CD14-positive monocyte (primary cell): ENCODE measurements around the gene DTWD2. TPM values are rescaled to one million over a fixed set of nuclear protein-coding genes. Genes with fewer than 3 reads are reported as not detected.
"Not testable (repeated sequence)": the region's sequence is repeated elsewhere in the genome, so short reads cannot be mapped to it uniquely, and the experiment has no call there.

Source experiments
- DNase-seq, 3 donors: peaks; one replicate each; pipeline ENCODE4 v3.0.0-alpha.2; 2011 to 2022
- H2AFZ ChIP-seq: 2 replicates; pipeline ENCODE4 v1.6.0; 2012; ENCODE audit warnings: mild to moderate bottlenecking, low read depth, low read length, inconsistent platforms; ENCODE audit not compliant: insufficient read depth, poor library complexity, severe bottlenecking
- H3K27ac ChIP-seq, 2 donors: 1 replicate in 1 of 2; 2 replicates in 1 of 2; pipeline ENCODE4 v1.5.1; 2012 to 2013; ENCODE audit warnings: low read length in 2 of 2, control low read depth in 1 of 2, inconsistent platforms in 1 of 2, low read depth in 1 of 2, mild to moderate bottlenecking in 1 of 2
- H3K27me3 ChIP-seq, 2 donors: one replicate each; pipeline versions ENCODE4 v1.6.0 to v1.6.1; 2011 to 2013; ENCODE audit warnings: low read length in 2 of 2; ENCODE audit not compliant: control insufficient read depth in 2 of 2, insufficient read depth in 2 of 2
- H3K36me3 ChIP-seq, 2 donors: replicated peaks in 1 of 2; 1 replicate in 1 of 2; 2 replicates in 1 of 2; pipeline versions ENCODE4 v1.5.1 to v1.6.1; 2012 to 2013; ENCODE audit warnings: low read length in 2 of 2, control low read depth in 1 of 2, inconsistent platforms in 1 of 2, mild to moderate bottlenecking in 1 of 2; ENCODE audit not compliant: insufficient read depth in 2 of 2, control insufficient read depth in 1 of 2
- H3K4me1 ChIP-seq, 2 donors: 1 replicate in 1 of 2; 2 replicates in 1 of 2; pipeline versions ENCODE4 v1.5.1 to v1.6.1; 2012 to 2013; ENCODE audit warnings: low read length in 2 of 2, control low read depth in 1 of 2, inconsistent platforms in 1 of 2, mild to moderate bottlenecking in 1 of 2, moderate library complexity in 1 of 2; ENCODE audit not compliant: insufficient read depth in 2 of 2, control insufficient read depth in 1 of 2
- H3K4me2 ChIP-seq: replicated peaks from 2 replicates; pipeline ENCODE3; 2012; ENCODE audit warnings: low read length, moderate library complexity, mild to moderate bottlenecking; ENCODE audit not compliant: poor library complexity, severe bottlenecking; ENCODE audit errors: extremely low read depth
- H3K4me3 ChIP-seq, 3 experiments: fragments of 200-600 bp in 1 of 3; sonication (generic) in 1 of 3; replicated peaks in 1 of 3; 1 replicate in 2 of 3; 2 replicates in 1 of 3; pipeline ENCODE4 v1.5.1; 2011 to 2013; ENCODE audit warnings: low read length in 3 of 3, mild to moderate bottlenecking in 3 of 3, control low read depth in 2 of 3, low read depth in 2 of 3, inconsistent platforms in 1 of 3, moderate library complexity in 1 of 3
- H3K79me2 ChIP-seq: 2 replicates; pipeline ENCODE4 v1.6.0; 2012; ENCODE audit warnings: mild to moderate bottlenecking, control low read depth, inconsistent platforms, low read length, moderate library complexity; ENCODE audit not compliant: insufficient read depth
- H3K9ac ChIP-seq: 2 replicates; pipeline ENCODE4 v1.6.0; 2017; ENCODE audit warnings: low read length, mild to moderate bottlenecking; ENCODE audit not compliant: insufficient read depth, poor library complexity, severe bottlenecking
- H3K9me3 ChIP-seq, 2 donors: replicated peaks in 1 of 2; 1 replicate in 1 of 2; 2 replicates in 1 of 2; pipeline versions ENCODE4 v1.5.1 to v1.6.1; 2012 to 2013; ENCODE audit warnings: low read length in 2 of 2, control low read depth in 1 of 2; ENCODE audit not compliant: control insufficient read depth in 1 of 2, insufficient read depth in 1 of 2
- H4K20me1 ChIP-seq: 2 replicates; pipeline ENCODE4 v1.6.0; 2012; ENCODE audit warnings: mild to moderate bottlenecking, low read length, control low read depth, moderate library complexity; ENCODE audit not compliant: insufficient read depth
- H3K27ac Mint-ChIP-seq, 7 donors: one replicate each; pipeline ENCODE4 v1.8.0; 2020; ENCODE audit warnings: mild to moderate bottlenecking in 7 of 7, mixed read lengths in 7 of 7, moderate library complexity in 6 of 7, inconsistent platforms in 2 of 7
- H3K27me3 Mint-ChIP-seq, 3 donors: one replicate each; pipeline ENCODE4 v1.8.0; 2021 to 2022; ENCODE audit warnings: low read depth in 3 of 3, mild to moderate bottlenecking in 3 of 3, mixed read lengths in 3 of 3, moderate library complexity in 3 of 3, inconsistent platforms in 1 of 3
- H3K36me3 Mint-ChIP-seq, 2 donors: one replicate each; pipeline ENCODE4 v1.8.0; 2020; ENCODE audit warnings: mixed read lengths in 2 of 2, inconsistent platforms in 1 of 2, mild to moderate bottlenecking in 1 of 2
- H3K4me1 Mint-ChIP-seq: one replicate; pipeline ENCODE4 v1.8.0; 2020; ENCODE audit warnings: mild to moderate bottlenecking, mixed read lengths
- H3K4me3 Mint-ChIP-seq, 2 donors: one replicate each; pipeline ENCODE4 v1.8.0; 2020; ENCODE audit warnings: mild to moderate bottlenecking in 2 of 2, mixed read lengths in 2 of 2, moderate library complexity in 1 of 2
- H3K9me3 Mint-ChIP-seq, 7 donors: one replicate each; pipeline ENCODE4 v1.8.0; 2020 to 2022; ENCODE audit warnings: mixed read lengths in 7 of 7, mild to moderate bottlenecking in 6 of 7, moderate library complexity in 6 of 7, inconsistent platforms in 2 of 7
- WGBS: methylation state at CpG from one replicate; pipeline ENCODE4 v1.1.5; 2013; ENCODE audit warnings: missing lambda C conversion rate; ENCODE audit not compliant: insufficient coverage; 5-methylcytosine and 5-hydroxymethylcytosine counted together
- intact Hi-C, 2 donors: fragments of 100-400 bp; cut with micrococcal nuclease; formaldehyde crosslinking; loops; one replicate each; pipeline versions ENCODE4 v1.15.0 to v1.15.1; 2023
- polyA plus RNA-seq, 3 donors: library from polyadenylated mRNA; depleted of rRNA in 1 of 3; unstranded in 2 of 3; stranded (reverse) in 1 of 3; fragments of 300-500 nt in 2 of 3; fragments of >200 nt in 1 of 3; fragmentation: Illumina TruSeq in 2 of 3; gene quantifications; 1 replicate in 2 of 3; 2 replicates in 1 of 3; pipeline ENCODE4 v1.2.3, GENCODE V29; 2012 to 2021
- TF ChIP-seq, protein P1 (sequence below): fragments of 200-600 bp; IDR thresholded peaks from one replicate; pipeline ENCODE4 v1.8.0; 2022; ENCODE audit warnings: antibody characterized with exemption, mild to moderate bottlenecking

The DTWD2 gene
- polyA plus RNA-seq, 3 donors = 1.2 to 2.7 (median 2.5) TPM

DNA sequence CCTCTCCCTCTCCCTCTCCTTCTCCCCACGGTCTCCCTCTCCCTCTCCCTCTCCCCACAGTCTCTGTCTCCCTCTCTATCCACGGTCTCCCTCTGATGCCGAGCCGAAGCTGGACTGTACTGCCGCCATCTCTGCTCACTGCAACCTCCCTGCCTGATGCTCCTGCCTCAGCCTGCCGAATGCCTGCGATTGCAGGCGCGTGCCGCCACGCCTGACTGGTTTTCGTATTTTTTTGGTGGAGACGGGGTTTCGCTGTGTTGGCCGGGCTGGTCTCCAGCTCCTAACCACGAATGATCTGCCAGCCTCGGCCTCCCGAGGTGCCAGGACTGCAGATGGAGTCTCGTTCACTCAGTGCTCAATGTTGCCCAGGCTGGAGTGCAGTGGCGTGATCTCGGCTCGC lies 24.0 kb downstream of the DTWD2 start:
- H3K4me1 Mint-ChIP-seq, H3K27me3 ChIP-seq, H3K4me3 ChIP-seq, H3K4me3 Mint-ChIP-seq, H3K36me3 Mint-ChIP-seq, H3K27me3 Mint-ChIP-seq, H3K9me3 ChIP-seq, H3K36me3 ChIP-seq, H3K9ac ChIP-seq, H3K79me2 ChIP-seq, H4K20me1 ChIP-seq, H2AFZ ChIP-seq, H3K4me1 ChIP-seq, H3K4me2 ChIP-seq, H3K27ac Mint-ChIP-seq, H3K27ac ChIP-seq, DNase-seq, intact Hi-C loops: not testable (repeated sequence)
- peaks cover 4 to 17% (median 8%) of the 10 kb centered on the region in 7 donors for H3K9me3 Mint-ChIP-seq
- 83% methylated on average over 3 of the region's 22 CpGs for WGBS

- H3K9ac ChIP-seq = no peak overlapping the region
- no peaks in the 10 kb centered on the region for H3K79me2 ChIP-seq
- H3K9me3 ChIP-seq = peaks cover 0 to 7% of the 10 kb centered on the region in 2 donors
- intact Hi-C loops = no loop called here
- H3K4me3 ChIP-seq = no peak overlapping the region
- no peaks in the 10 kb centered on the region for H3K36me3 ChIP-seq
- no peak overlapping the region for H3K27ac Mint-ChIP-seq
- no peak for DNase-seq
- no peaks in the 10 kb centered on the region for H3K4me1 ChIP-seq
- H3K36me3 Mint-ChIP-seq = no peaks in the 10 kb centered on the region
- no peak overlapping the region for H2AFZ ChIP-seq
- no peaks in the 10 kb centered on the region for H3K27me3 Mint-ChIP-seq
- H3K4me1 Mint-ChIP-seq = no peaks in the 10 kb centered on the region
- peaks cover 4 to 15% (median 8%) of the 10 kb centered on the region in 7 donors for H3K9me3 Mint-ChIP-seq
- H4K20me1 ChIP-seq = no peaks in the 10 kb centered on the region
- no peak overlapping the region for H3K4me2 ChIP-seq
- H3K4me3 Mint-ChIP-seq = no peak overlapping the region
- no peaks in the 10 kb centered on the region for H3K27me3 ChIP-seq
- TF ChIP-seq, protein P1, sequence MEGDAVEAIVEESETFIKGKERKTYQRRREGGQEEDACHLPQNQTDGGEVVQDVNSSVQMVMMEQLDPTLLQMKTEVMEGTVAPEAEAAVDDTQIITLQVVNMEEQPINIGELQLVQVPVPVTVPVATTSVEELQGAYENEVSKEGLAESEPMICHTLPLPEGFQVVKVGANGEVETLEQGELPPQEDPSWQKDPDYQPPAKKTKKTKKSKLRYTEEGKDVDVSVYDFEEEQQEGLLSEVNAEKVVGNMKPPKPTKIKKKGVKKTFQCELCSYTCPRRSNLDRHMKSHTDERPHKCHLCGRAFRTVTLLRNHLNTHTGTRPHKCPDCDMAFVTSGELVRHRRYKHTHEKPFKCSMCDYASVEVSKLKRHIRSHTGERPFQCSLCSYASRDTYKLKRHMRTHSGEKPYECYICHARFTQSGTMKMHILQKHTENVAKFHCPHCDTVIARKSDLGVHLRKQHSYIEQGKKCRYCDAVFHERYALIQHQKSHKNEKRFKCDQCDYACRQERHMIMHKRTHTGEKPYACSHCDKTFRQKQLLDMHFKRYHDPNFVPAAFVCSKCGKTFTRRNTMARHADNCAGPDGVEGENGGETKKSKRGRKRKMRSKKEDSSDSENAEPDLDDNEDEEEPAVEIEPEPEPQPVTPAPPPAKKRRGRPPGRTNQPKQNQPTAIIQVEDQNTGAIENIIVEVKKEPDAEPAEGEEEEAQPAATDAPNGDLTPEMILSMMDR = no peak
- no peak overlapping the region for H3K27ac ChIP-seq
These were observed 25.2 kb downstream of the DTWD2 start for GRCh38 chr5:118963169-118963568.
